Uterus (tissue), 4 donors: Measurements from ENCODE around the gene LHX2. TPM values are rescaled to one million over a fixed set of nuclear protein-coding genes. Genes with fewer than 3 reads are reported as not detected.

Source experiments
- DNase-seq, 2 donors: peaks; one replicate each; pipeline ENCODE4 v3.0.0-alpha.2; 2019 to 2020
- H3K27ac ChIP-seq, 2 donors: fragments of 200-600 bp; sonication (generic); 1 replicate in 1 of 2; 2 replicates in 1 of 2; pipeline ENCODE4 v1.5.1; 2016 to 2018
- H3K27me3 ChIP-seq, 2 donors: fragments of 200-600 bp; sonication (generic); one replicate each; pipeline ENCODE4 v1.5.1; 2018 to 2019; ENCODE audit warnings: control low read depth in 1 of 2
- H3K36me3 ChIP-seq, 2 donors: fragments of 200-600 bp; sonication (generic); one replicate each; pipeline ENCODE4 v1.5.1; 2019; ENCODE audit warnings: control low read depth in 1 of 2
- H3K4me1 ChIP-seq, 2 donors: fragments of 200-600 bp; sonication (generic); one replicate each; pipeline ENCODE4 v1.5.1; 2018 to 2019; ENCODE audit warnings: control low read depth in 1 of 2
- H3K4me3 ChIP-seq, 2 donors: fragments of 200-600 bp; sonication (generic); 1 replicate in 1 of 2; 2 replicates in 1 of 2; pipeline ENCODE4 v1.5.1; 2018 to 2019; ENCODE audit warnings: mild to moderate bottlenecking in 1 of 2
- H3K9me3 ChIP-seq, 2 donors: fragments of 200-600 bp; sonication (generic); one replicate each; pipeline ENCODE4 v1.5.1; 2019; ENCODE audit warnings: control low read depth in 1 of 2
- CTCF ChIP-seq, 4 experiments: fragments of 200-600 bp in 2 of 4; fragments of 450-650 bp in 2 of 4; sonication (generic) in 2 of 4; IDR thresholded peaks; one replicate each; pipeline ENCODE4 v1.5.1; 2016 to 2019; ENCODE audit warnings: antibody characterized with exemption in 4 of 4, mild to moderate bottlenecking in 2 of 4, moderate library complexity in 1 of 4
- POLR2A ChIP-seq, 2 donors: fragments of 450-650 bp; IDR thresholded peaks; one replicate each; pipeline ENCODE4 v1.6.1; 2016; ENCODE audit warnings: antibody characterized with exemption in 2 of 2, mild to moderate bottlenecking in 1 of 2, moderate library complexity in 1 of 2
- intact Hi-C: fragments of 100-400 bp; cut with DNase I; formaldehyde crosslinking; loops from one replicate; pipeline ENCODE4 v1.15.1; 2023; ENCODE audit warnings: low total_unique reads
- total RNA-seq, 4 donors: library from RNA; depleted of rRNA in 3 of 4; stranded (reverse); fragments of >200 nt in 3 of 4; gene quantifications; one replicate each; pipeline versions ENCODE4 v1.1.0 to v1.2.4, GENCODE V29; 2014 to 2023
- donor health status: DM: yes; HTN: yes; CAD: no.

The LHX2 gene
- total RNA-seq, 4 donors from 2014 or later: 0.14 TPM; not detected in 3

GRCh38 chr9:123999661-124000060 is 11.9 kb upstream of the LHX2 start:
- H3K27me3 ChIP-seq: peaks cover 16 to 84% of the 10 kb centered on the region in 2 donors
- intact Hi-C loops: no loop called here
- no peaks in the 10 kb centered on the region for H3K9me3 ChIP-seq
- H3K4me3 ChIP-seq: no peak overlapping the region
- peaks cover 0 to 4% of the 10 kb centered on the region in 2 donors for H3K4me1 ChIP-seq
- H3K27ac ChIP-seq: no peak overlapping the region
- no peak for TF ChIP-seq POLR2A (IDR thresholded peaks at IDR 0.05)
- TF ChIP-seq CTCF (IDR thresholded peaks at IDR 0.05): no peak
- no peaks in the 10 kb centered on the region for H3K36me3 ChIP-seq
- no peak for DNase-seq

GRCh38 chr9:124000161-124000783 is 11.3 kb upstream of the LHX2 start:
- H3K4me3 ChIP-seq: no peak overlapping the region
- H3K9me3 ChIP-seq: no peaks in the 10 kb centered on the region
- no peak for TF ChIP-seq CTCF (IDR thresholded peaks at IDR 0.05)
- no peak for TF ChIP-seq POLR2A (IDR thresholded peaks at IDR 0.05)
- peaks cover 17 to 85% of the 10 kb centered on the region in 2 donors for H3K27me3 ChIP-seq
- no peaks in the 10 kb centered on the region for H3K36me3 ChIP-seq
- H3K4me1 ChIP-seq: peaks cover 0 to 4% of the 10 kb centered on the region in 2 donors
- intact Hi-C loops: no loop called here
- DNase-seq: no peak
- no peak overlapping the region for H3K27ac ChIP-seq

GRCh38 chr9:124000784-124001457 is 10.6 kb upstream of the LHX2 start:
- no peaks in the 10 kb centered on the region for H3K9me3 ChIP-seq
- no peaks in the 10 kb centered on the region for H3K36me3 ChIP-seq
- intact Hi-C loops: no loop called here
- TF ChIP-seq CTCF (IDR thresholded peaks at IDR 0.05): no peak
- TF ChIP-seq POLR2A (IDR thresholded peaks at IDR 0.05): no peak
- no peak for DNase-seq
- H3K4me1 ChIP-seq: peaks cover 0 to 4% of the 10 kb centered on the region in 2 donors
- H3K4me3 ChIP-seq: no peak overlapping the region
- H3K27ac ChIP-seq: no peak overlapping the region
- H3K27me3 ChIP-seq: peaks cover 17 to 87% of the 10 kb centered on the region in 2 donors

- DNase-seq: no peak
- Histone ChIP-seq H3K27ac (no peak overlapping the region), H3K27me3 (peaks cover 17 to 87% of the 10 kb centered on the region in 2 donors), H3K36me3 (no peaks in the 10 kb centered on the region), H3K4me1 (peaks cover 0 to 4% of the 10 kb centered on the region in 2 donors), H3K4me3 (no peak overlapping the region), H3K9me3 (no peaks in the 10 kb centered on the region)
- TF ChIP-seq CTCF (IDR thresholded peaks at IDR 0.05) (no peak), POLR2A (IDR thresholded peaks at IDR 0.05) (no peak)
- intact Hi-C loops: no loop called here
Measured at GRCh38 chr9:124001458-124001799, 10.1 kb upstream of the LHX2 start.

GRCh38 chr9:124001866-124002525 is 9.6 kb upstream of the LHX2 start:
- Histone ChIP-seq H3K27me3 (peaks cover 17 to 87% of the 10 kb centered on the region in 2 donors), H3K36me3 (no peaks in the 10 kb centered on the region), H3K9me3 (no peaks in the 10 kb centered on the region), H3K4me1 (peaks cover 0 to 4% of the 10 kb centered on the region in 2 donors), H3K27ac (no peak overlapping the region), H3K4me3 (no peak overlapping the region)
- DNase-seq: no peak
- TF ChIP-seq POLR2A (IDR thresholded peaks at IDR 0.05) (no peak), CTCF (IDR thresholded peaks at IDR 0.05) (no peak)
- intact Hi-C loops: no loop called here
